ENCODE results near the gene SFTPA2.
"Not testable (repeated sequence)": the region's sequence is repeated elsewhere in the genome, so short reads cannot be mapped to it uniquely, and the experiment has no call there.

The SFTPA2 gene

GRCh38 chr10:79560160-79560709 is at the start of gene SFTPA2:
Gene SFTPA2 (minus strand): TSS chr10:79560407. CDS start chr10:79559483, 924 bp downstream.
- no peak for DNase-seq

- DNase-seq: peak; percentile 63
Observed at GRCh38 chr10:79608505-79609375, 48.5 kb upstream of the SFTPA2 start.

DNA sequence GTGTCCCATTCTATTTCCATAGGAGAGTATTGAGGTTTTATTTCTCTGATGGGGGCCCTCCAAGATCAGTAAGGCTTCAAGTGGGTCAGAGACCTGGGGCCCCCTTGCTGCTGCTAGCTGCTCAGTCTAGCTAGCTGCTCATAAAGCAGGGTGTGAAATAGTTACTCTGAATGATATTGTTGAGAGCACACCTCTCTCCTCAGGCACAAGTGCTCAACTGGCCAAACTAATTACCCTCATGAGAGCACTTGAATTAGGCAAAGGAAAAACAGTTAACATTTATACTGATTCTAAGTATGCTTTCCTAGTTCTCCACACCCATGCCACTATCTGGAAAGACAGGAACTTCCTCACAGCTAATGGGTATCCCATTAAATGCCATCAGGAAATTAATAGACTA is 45.1 kb upstream of the SFTPA2 start:
- DNase-seq: no peak

- DNase-seq: no peak
Observed at GRCh38 chr10:79604294-79604693, 44.1 kb upstream of the SFTPA2 start.

- no peak for DNase-seq
Observed at GRCh38 chr10:79602953-79603352, 42.7 kb upstream of the SFTPA2 start.

- no peak for DNase-seq
Observed at GRCh38 chr10:79601939-79602338, 41.7 kb upstream of the SFTPA2 start.

DNA sequence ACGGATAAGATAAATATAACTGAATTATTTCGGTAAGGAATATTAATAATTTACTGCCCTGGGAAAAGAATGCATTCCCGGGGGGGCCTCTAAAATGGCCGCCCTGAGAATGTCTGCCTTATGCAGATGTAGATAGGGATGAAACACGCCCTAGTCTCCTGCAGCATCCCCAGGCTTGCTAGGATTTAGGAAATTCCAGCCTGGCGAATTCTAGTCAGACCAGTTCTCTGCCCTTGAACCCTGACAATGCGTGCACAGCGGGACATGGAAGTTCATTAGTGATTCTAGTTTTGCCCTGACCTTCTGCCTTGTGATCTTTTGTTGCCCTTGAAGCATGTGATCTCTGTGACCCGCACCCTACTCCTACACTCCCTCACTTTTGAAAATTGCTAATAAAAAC is 39.4 kb upstream of the SFTPA2 start:
- DNase-seq: not testable (repeated sequence)

DNA sequence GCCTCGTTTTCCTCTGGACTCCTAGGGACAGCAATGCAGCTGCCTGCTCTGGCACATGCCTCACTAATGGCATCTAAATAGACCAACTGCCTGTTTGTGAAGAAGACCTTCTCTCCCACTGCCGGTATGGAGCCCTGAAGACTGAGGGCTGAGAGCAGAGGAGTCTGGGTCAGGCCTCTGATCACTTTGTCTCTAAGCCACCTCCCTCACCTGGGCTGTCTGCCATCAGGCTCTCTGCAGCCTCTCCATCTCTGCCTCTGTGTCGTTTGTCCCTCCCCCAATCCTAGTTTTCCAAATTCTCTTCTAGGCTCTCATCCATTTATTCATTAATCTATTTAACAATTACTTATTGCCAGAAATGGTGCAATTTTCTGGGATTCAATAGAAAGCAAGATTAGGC is 35.3 kb upstream of the SFTPA2 start:
- DNase-seq: no peak

- DNase-seq: not testable (repeated sequence)
Observed at GRCh38 chr10:79594565-79594964, 34.4 kb upstream of the SFTPA2 start.

DNA sequence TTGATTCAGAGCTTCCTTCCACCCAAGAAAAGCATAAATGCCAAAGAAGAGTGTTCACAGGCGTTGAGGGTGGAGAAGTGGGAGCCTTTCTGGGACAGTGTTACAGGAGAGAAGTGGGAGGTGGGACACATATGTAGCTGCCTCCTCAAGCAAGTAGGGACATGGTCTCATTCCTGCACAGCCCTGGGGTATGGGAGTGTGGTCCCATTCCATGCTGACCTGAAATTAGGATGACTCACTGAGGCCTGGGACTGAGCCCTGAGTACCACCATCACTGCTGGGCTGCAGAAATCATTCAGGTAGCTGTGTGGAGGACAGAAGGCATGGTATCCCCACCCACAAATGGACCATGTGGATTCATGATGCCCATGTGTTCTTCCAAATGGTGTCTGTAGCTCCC is 33.2 kb upstream of the SFTPA2 start:
- no peak for DNase-seq

DNA sequence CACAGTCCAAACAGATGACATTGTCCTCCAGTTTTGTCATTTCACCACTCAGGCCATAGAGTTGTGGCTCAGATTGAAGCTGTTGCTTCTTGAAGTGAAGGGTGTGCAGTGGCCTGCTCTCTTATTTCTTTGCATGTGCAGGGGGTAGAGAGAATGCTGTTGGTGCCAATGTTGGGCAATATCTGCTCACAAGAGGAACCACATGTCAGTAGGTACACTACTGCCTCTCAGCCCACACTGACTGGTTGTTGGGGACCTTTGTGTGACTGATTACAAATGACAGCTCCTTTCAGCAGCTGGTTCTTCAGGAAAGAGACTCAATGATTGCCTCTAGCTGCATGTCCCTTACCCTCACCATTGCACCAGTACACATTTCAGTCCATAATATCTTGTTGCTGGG is 28.6 kb upstream of the SFTPA2 start:
- no peak for DNase-seq

DNA sequence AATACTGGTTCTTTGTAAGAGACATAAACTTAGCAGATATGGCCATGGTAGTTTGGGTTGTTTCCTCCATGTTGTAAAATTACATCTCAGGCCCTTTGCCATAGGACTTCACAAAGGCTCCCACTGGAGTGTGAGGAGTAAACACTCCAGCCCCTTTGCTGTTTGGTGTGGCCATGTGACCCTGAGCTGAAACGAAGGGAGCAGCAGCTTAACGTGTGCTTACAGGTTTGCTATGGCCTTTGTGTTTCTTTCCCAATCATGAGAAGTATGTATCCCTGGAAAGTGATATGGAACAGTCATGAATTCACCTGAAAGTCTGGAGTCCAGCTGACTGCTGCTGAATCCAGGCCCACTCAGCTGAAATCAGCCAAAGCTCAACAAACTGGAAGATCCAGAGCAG is 26.7 kb upstream of the SFTPA2 start:
- no peak for DNase-seq

DNA sequence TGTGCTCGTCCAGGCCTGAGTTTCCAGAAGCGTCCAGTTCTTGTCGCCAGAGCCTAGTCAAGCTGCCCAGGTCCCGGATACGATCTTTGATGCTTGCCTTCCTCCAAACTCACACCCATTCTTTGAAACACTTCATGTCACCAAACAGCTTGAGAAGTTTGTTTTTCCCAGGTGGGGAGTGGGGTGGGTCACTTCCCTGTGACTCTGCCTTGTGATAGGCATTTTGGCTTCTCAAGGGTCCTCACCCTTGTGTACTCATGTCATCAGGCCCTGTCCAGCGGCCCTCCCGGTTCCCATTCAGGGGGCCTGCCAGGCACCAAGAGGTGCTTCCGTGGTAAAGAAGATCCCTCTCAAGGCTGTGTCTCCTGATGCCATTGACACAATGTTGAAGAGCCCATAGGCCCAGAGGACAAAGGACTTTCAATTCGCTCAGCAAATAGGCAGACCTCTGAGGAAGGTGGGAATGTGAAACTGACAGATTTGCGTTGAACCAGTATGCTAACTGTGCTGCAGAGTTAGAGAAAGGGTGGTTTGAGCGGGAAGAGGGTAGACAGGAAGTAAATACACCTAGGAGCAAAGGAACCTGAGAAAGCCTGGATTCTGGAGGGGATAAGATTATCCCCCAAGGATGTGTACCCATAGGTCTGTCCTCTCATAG is 25.8 kb upstream of the SFTPA2 start:
- no peak for DNase-seq

- DNase-seq: no peak
Observed at GRCh38 chr10:79583488-79584024, 23.3 kb upstream of the SFTPA2 start.

GRCh38 chr10:79582954-79583353 is 22.7 kb upstream of the SFTPA2 start:
- not testable (repeated sequence) for DNase-seq

- DNase-seq: no peak
Observed at GRCh38 chr10:79582096-79582495, 21.9 kb upstream of the SFTPA2 start.

DNA sequence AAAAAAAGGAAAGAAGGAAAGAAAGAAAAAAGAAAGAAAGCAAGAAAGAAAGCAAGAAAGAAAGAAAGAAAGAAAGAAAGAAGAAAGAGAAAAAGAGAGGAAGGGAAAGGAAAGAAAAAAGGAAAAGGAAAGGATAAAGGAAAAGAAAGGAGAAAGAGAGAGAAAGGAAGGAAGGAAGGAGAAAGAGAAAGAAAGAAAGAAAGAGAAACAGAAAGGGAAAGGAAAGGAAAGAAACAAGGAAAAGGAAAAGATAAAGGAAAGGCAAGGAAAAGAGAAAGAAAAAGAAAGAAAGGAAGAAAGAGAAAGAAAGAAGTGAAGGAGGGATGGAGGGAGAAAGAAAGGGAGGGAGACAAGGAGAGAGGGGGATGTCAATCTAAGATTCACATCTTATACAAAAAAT is 20.8 kb upstream of the SFTPA2 start:
- no peak for DNase-seq

GRCh38 chr10:79579361-79579760 is 19.2 kb upstream of the SFTPA2 start:
- DNase-seq: no peak

- DNase-seq: not testable (repeated sequence)
Observed at GRCh38 chr10:79570624-79571023, 10.4 kb upstream of the SFTPA2 start.

GRCh38 chr10:79563426-79563825 is 3.2 kb upstream of the SFTPA2 start:
- no peak for DNase-seq

DNA sequence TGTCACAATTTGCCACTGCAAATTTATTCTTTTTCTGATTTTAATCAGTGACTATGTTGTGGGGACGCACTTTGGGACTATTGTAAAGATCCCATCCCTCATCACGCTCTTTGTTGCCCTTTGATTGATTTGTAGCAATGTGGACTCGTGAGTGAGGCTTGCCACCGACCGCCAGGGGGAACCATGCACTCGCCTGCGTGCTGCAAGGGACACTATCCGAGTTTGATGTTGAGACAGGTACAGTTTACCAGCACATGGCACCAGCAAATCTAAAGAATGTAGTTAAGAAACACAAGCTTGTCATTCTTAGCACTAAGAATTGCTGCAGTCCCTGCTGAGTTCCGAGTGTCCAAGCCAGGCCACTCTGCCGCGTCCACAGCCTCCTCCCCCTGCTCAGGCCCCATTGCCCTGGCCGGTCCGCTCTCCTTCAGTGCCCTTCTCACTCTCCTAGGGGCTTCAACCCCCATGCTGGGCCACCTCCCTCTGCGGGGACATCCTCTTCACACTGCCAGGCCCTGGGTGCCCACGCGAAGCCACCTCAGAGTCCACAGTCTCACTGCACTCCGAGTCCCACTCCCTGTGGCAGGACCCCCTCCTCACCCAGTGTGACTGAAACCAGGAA is 2.0 kb upstream of the SFTPA2 start:
- peak; percentile 74 for DNase-seq

DNA sequence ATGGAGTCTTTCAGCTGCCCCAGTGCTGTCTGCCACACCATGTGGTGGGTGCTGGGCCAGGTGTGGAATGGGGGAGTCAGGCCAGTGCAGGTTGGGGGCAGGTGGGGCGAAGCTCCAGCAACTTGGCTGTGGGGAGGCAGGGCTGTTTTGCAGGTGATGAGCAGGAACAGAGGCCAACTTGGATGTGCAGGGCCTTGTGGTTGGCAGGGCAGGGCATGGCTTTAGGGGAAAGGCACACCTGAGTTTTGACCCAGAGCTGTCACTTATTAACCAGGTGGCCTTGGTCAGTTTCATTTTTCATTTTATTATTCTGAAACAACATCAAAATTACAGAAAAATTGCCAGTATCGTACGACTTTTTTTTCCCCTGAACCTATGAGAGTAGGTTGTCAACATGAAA is 1.1 kb upstream of the SFTPA2 start:
- DNase-seq: no peak

DNA sequence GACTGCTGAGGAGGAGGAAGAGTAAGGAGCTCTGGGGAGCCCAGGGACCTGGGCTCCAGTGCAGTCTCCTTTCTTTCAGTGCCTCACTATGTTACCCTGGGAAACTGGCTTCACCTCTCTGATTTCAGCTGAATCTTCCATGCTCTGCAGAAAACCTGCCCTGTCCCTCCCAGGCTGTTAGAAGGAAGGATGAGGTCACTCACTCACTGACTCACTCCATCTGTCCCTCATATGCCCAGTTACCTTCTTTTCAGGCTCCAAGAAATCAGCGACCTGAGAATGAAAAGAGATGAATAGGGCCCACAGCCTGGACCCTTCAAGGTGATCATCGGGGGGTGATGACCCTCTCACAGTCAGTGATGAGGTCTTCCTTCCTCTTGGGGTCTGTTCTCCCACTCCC is 481 bp downstream of the SFTPA2 start:
- DNase-seq: no peak

Data from stimulated activated CD4-positive, alpha-beta T cell treated with anti-CD3 and anti-CD28 coated beads, Interleukin-15, amount 100 ng/mL, for 24 hours (primary cell).